ENCODE data around the gene NTMT2. TPM values are rescaled to one million over a fixed set of nuclear protein-coding genes. Genes with fewer than 3 reads are reported as not detected.

NTMT2 gene
- total RNA-seq, 1 experiment from 2014 or later = not detected

DNA sequence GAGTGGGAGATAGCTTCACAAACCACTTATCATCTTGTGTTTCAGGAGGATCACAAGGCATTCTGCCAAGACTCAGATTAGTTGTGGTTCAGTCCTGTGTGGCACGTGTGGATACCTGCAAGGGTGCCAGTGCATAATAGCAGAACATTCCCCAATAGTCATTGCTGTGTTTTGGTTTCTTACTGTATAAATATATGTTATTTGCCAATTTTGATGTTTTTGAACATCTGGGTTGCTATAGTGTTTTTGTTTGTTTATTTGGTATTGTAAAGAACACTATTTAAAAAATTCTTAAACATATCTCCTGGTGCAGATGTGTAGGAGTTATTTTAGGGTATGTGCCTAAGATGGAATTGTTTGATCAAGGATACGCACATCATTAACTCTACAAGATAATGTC is 5.4 kb upstream of the NTMT2 start:
- no peaks in the 10 kb centered on the region for H3K4me1 ChIP-seq (ENCODE audit: control insufficient read depth, insufficient read depth, low read length)
- no peaks in the 10 kb centered on the region for H3K36me3 ChIP-seq (ENCODE audit: control insufficient read depth, insufficient read depth, low read length)
- in situ Hi-C loops (cut with HindIII; ENCODE audit: low pct_unique_long_range_greater_than_20kb, low sequenced_read_pairs) = no loop called here
- no peak overlapping the region for H3K4me3 ChIP-seq (ENCODE audit: low read depth in 2 of 2, low read length in 2 of 2)
- POLR2A ChIA-PET = no interaction called here
- CTCF ChIA-PET = no interaction called here
- no peak overlapping the region for H3K27ac ChIP-seq (ENCODE audit: low read length)
- ATAC-seq (no peak), DNase-seq (ENCODE audit: low read depth, low spot score) (no peak)
- H3K9me3 ChIP-seq (ENCODE audit: control insufficient read depth, insufficient read depth, low read depth, low read length) = no peaks in the 10 kb centered on the region
- H3K27me3 ChIP-seq (ENCODE audit: control insufficient read depth, insufficient read depth, low read length) = no peaks in the 10 kb centered on the region
- TF ChIP-seq POLR2AphosphoS5 (IDR thresholded peaks at IDR 0.05; ENCODE audit: low read depth, low read length) = no peak
- no peak for TF ChIP-seq SIN3A (IDR thresholded peaks at IDR 0.05; ENCODE audit: borderline replicate concordance, insufficient read depth, low read depth, low read length)
- TF ChIP-seq CTCF (IDR thresholded peaks at IDR 0.05) = no peak
- TF ChIP-seq, protein P1, sequence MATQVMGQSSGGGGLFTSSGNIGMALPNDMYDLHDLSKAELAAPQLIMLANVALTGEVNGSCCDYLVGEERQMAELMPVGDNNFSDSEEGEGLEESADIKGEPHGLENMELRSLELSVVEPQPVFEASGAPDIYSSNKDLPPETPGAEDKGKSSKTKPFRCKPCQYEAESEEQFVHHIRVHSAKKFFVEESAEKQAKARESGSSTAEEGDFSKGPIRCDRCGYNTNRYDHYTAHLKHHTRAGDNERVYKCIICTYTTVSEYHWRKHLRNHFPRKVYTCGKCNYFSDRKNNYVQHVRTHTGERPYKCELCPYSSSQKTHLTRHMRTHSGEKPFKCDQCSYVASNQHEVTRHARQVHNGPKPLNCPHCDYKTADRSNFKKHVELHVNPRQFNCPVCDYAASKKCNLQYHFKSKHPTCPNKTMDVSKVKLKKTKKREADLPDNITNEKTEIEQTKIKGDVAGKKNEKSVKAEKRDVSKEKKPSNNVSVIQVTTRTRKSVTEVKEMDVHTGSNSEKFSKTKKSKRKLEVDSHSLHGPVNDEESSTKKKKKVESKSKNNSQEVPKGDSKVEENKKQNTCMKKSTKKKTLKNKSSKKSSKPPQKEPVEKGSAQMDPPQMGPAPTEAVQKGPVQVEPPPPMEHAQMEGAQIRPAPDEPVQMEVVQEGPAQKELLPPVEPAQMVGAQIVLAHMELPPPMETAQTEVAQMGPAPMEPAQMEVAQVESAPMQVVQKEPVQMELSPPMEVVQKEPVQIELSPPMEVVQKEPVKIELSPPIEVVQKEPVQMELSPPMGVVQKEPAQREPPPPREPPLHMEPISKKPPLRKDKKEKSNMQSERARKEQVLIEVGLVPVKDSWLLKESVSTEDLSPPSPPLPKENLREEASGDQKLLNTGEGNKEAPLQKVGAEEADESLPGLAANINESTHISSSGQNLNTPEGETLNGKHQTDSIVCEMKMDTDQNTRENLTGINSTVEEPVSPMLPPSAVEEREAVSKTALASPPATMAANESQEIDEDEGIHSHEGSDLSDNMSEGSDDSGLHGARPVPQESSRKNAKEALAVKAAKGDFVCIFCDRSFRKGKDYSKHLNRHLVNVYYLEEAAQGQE (IDR thresholded peaks at IDR 0.05; ENCODE audit: insufficient read depth in 1 of 2, low read depth in 2 of 2, low read length in 1 of 2) = no peak
- TF ChIP-seq TCF7L2 (IDR thresholded peaks at IDR 0.05; ENCODE audit: low read depth, low read length) = no peak
- intact Hi-C loops (cut with micrococcal nuclease; ENCODE audit: unreplicated experiment) = no loop called here
- BruUV-seq (replicated peaks) = no TSS peak

DNA sequence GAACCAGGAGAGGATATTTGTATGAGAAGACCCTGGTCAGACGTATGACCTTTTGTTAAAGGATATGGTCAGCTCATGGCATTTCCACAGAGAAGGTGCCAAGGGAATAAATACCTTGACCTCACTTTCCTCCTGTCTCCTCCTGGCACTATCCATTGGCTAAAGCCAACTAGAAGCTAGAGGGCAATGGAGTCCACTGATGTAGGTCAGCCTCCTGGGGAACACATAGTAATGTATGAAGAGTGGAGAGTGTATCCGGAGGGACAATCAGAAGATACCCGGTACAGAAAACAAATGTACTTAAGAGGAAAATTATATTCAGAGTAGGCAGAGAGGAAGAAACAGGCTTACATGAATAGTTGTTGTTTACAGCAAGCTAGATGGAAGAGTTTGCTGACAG is 698 bp upstream of the NTMT2 start:
- ChIA-PET CTCF (no interaction called here), POLR2A (no interaction called here)
- BruUV-seq (replicated peaks) = no TSS peak

More for the DNA sequence above, 698 bp upstream of the NTMT2 start:
- Histone ChIP-seq H3K27ac (ENCODE audit: low read length) (no peak overlapping the region), H3K9me3 (ENCODE audit: control insufficient read depth, insufficient read depth, low read depth, low read length) (no peaks in the 10 kb centered on the region), H3K4me1 (ENCODE audit: control insufficient read depth, insufficient read depth, low read length) (no peaks in the 10 kb centered on the region), H3K36me3 (ENCODE audit: control insufficient read depth, insufficient read depth, low read length) (no peaks in the 10 kb centered on the region), H3K27me3 (ENCODE audit: control insufficient read depth, insufficient read depth, low read length) (no peaks in the 10 kb centered on the region), H3K4me3 (ENCODE audit: low read depth in 2 of 2, low read length in 2 of 2) (no peak overlapping the region)
- ATAC-seq (no peak), DNase-seq (ENCODE audit: low read depth, low spot score) (no peak)
- in situ Hi-C loops (cut with HindIII; ENCODE audit: low pct_unique_long_range_greater_than_20kb, low sequenced_read_pairs) = no loop called here
- intact Hi-C loops (cut with micrococcal nuclease; ENCODE audit: unreplicated experiment) = no loop called here
- no peak for TF ChIP-seq CTCF (IDR thresholded peaks at IDR 0.05)
- no peak for TF ChIP-seq TCF7L2 (IDR thresholded peaks at IDR 0.05; ENCODE audit: low read depth, low read length)
- TF ChIP-seq SIN3A (IDR thresholded peaks at IDR 0.05; ENCODE audit: borderline replicate concordance, insufficient read depth, low read depth, low read length) = no peak
- TF ChIP-seq POLR2AphosphoS5 (IDR thresholded peaks at IDR 0.05; ENCODE audit: low read depth, low read length) = no peak
- TF ChIP-seq, protein P1 (IDR thresholded peaks at IDR 0.05; ENCODE audit: insufficient read depth in 1 of 2, low read depth in 2 of 2, low read length in 1 of 2) = no peak

All from Panc1 (cell line).